Spleen (tissue), 11 donors: Measurements from ENCODE around the gene DGKH. TPM values are rescaled to one million over a fixed set of nuclear protein-coding genes. Genes with fewer than 3 reads are reported as not detected.
A peak's percentile ranks its signal among the peaks of the same experiment; 100 is the strongest.

Experiments
- DNase-seq: peaks from one replicate; pipeline ENCODE4 v3.0.0-alpha.2; 2020
- H3K27ac ChIP-seq, 8 donors: fragments of 200-600 bp; sonication (generic) in 7 of 8; 1 replicate in 4 of 8; 2 replicates in 4 of 8; pipeline versions ENCODE4 v1.5.0 to v1.8.0; 2016 to 2021; ENCODE audit warnings: inconsistent platforms in 4 of 8, mild to moderate bottlenecking in 4 of 8, moderate library complexity in 1 of 8
- H3K27me3 ChIP-seq, 7 donors: fragments of 200-600 bp; sonication (generic) in 6 of 7; replicated peaks in 1 of 7; 1 replicate in 4 of 7; 2 replicates in 3 of 7; pipeline versions ENCODE4 v1.5.0 to v1.8.0; 2016 to 2021; ENCODE audit warnings: inconsistent platforms in 3 of 7, mild to moderate bottlenecking in 1 of 7
- H3K36me3 ChIP-seq, 6 donors: fragments of 200-600 bp; sonication (generic) in 5 of 6; 1 replicate in 4 of 6; 2 replicates in 2 of 6; pipeline versions ENCODE4 v1.5.0 to v1.8.0; 2016 to 2021; ENCODE audit warnings: inconsistent platforms in 2 of 6
- H3K4me1 ChIP-seq, 6 donors: fragments of 200-600 bp; sonication (generic) in 5 of 6; 1 replicate in 3 of 6; 2 replicates in 3 of 6; pipeline versions ENCODE4 v1.5.0 to v1.8.0; 2016 to 2021; ENCODE audit warnings: inconsistent platforms in 3 of 6
- H3K4me3 ChIP-seq, 8 donors: fragments of 200-600 bp; sonication (generic) in 7 of 8; 1 replicate in 4 of 8; 2 replicates in 4 of 8; pipeline versions ENCODE4 v1.5.0 to v1.8.0; 2016 to 2021; ENCODE audit warnings: inconsistent platforms in 4 of 8, mild to moderate bottlenecking in 4 of 8, moderate library complexity in 2 of 8
- H3K9me3 ChIP-seq, 8 donors: fragments of 200-600 bp; sonication (generic) in 7 of 8; 1 replicate in 4 of 8; 2 replicates in 4 of 8; pipeline versions ENCODE4 v1.5.0 to v1.8.0; 2016 to 2021; ENCODE audit warnings: inconsistent platforms in 4 of 8
- POLR2A ChIP-seq, 3 donors: fragments of 450-650 bp; IDR thresholded peaks; one replicate each; pipeline ENCODE4 v1.5.1; 2017; ENCODE audit warnings: antibody characterized with exemption in 3 of 3, mild to moderate bottlenecking in 1 of 3
- POLR2AphosphoS5 ChIP-seq, 3 donors: sonication (generic); formaldehyde crosslinking; IDR thresholded peaks; one replicate each; pipeline ENCODE4 v1.5.1; 2017; ENCODE audit warnings: antibody characterized with exemption in 3 of 3
- WGBS, 5 donors: extraction: QIAGEN DNeasy Blood & Tissue Kit in 3 of 5; methylation state at CpG; one replicate each; pipeline versions ENCODE4 v1.1.5 to v1.1.7; 2013 to 2018; 5-methylcytosine and 5-hydroxymethylcytosine counted together
- intact Hi-C: fragments of 100-400 bp; cut with DNase I; formaldehyde crosslinking; loops from one replicate; pipeline ENCODE4 v1.15.0; 2023; ENCODE audit warnings: low total_unique reads
- polyA plus RNA-seq, 3 donors: library from polyadenylated mRNA; stranded (reverse); fragments of 200-250 nt; gene quantifications; one replicate each; pipeline ENCODE4 v1.2.1, GENCODE V29; 2013
- total RNA-seq, 7 donors: library from RNA; depleted of rRNA in 3 of 7; stranded (reverse); fragments of >200 nt in 3 of 7; fragmentation: NEBNext Ultra II Directional in 4 of 7; extraction: Animal tissue kit (Norgen Biotek cat#: 25700) in 4 of 7; gene quantifications; one replicate each; pipeline versions ENCODE4 v1.1.0 to v1.2.1, GENCODE V29; 2016 to 2021
- TF ChIP-seq, protein P1 (sequence below), 11 experiments: fragments of 200-600 bp in 7 of 11; fragments of 450-650 bp in 4 of 11; sonication (generic) in 4 of 11; IDR thresholded peaks in 8 of 11; conservative IDR thresholded peaks in 3 of 11; 1 replicate in 7 of 11; 2 replicates in 4 of 11; pipeline versions ENCODE4 v1.4.0 to v1.8.0; 2016 to 2021; ENCODE audit warnings: antibody characterized with exemption in 11 of 11, inconsistent platforms in 4 of 11, mild to moderate bottlenecking in 1 of 11
- donor health status: healthy with polysubstance abuse.
- donor health status: DM: no; HTN: no; CAD: no; lungs with moderate emphysema.
- donor health status: DM: no; HTN: no; CAD: no.
- donor health status: Bipolar disorder and iron deficiency.
- donor health status: healthy.
- donor health status: DM: no; HTN: no; CAD: no.
- donor health status: DM: yes; HTN: yes; CAD: no.

DGKH gene
- total and polyA plus RNA-seq, 10 donors: 0.52 to 15.3 (median 10.8) TPM

- no peaks in the 10 kb centered on the region for H3K36me3 ChIP-seq
- no peak for DNase-seq
- H3K9me3 ChIP-seq: no peaks in the 10 kb centered on the region
- intact Hi-C loops: no loop called here
- WGBS, 5 donors: 58 to 68% (median 67%) methylated on average over 3 of the region's 3 CpGs
- TF ChIP-seq POLR2AphosphoS5 (IDR thresholded peaks at IDR 0.05) (no peak), POLR2A (IDR thresholded peaks at IDR 0.05) (no peak)
- TF ChIP-seq, protein P1, sequence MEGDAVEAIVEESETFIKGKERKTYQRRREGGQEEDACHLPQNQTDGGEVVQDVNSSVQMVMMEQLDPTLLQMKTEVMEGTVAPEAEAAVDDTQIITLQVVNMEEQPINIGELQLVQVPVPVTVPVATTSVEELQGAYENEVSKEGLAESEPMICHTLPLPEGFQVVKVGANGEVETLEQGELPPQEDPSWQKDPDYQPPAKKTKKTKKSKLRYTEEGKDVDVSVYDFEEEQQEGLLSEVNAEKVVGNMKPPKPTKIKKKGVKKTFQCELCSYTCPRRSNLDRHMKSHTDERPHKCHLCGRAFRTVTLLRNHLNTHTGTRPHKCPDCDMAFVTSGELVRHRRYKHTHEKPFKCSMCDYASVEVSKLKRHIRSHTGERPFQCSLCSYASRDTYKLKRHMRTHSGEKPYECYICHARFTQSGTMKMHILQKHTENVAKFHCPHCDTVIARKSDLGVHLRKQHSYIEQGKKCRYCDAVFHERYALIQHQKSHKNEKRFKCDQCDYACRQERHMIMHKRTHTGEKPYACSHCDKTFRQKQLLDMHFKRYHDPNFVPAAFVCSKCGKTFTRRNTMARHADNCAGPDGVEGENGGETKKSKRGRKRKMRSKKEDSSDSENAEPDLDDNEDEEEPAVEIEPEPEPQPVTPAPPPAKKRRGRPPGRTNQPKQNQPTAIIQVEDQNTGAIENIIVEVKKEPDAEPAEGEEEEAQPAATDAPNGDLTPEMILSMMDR (IDR thresholded peaks at IDR 0.05 in 8 of 11, conservative IDR thresholded peaks at IDR 0.05 in 3 of 11): no peak
- H3K27ac ChIP-seq: peak overlapping the region in 2 of 8 donors; percentile 3 to 31
- no peaks in the 10 kb centered on the region for H3K27me3 ChIP-seq
- peaks cover 0 to 8% (median 7%) of the 10 kb centered on the region in 6 donors for H3K4me1 ChIP-seq
- no peak overlapping the region for H3K4me3 ChIP-seq
Observed at GRCh38 chr13:42266473-42266872, 218.0 kb downstream of the DGKH start.

DNA sequence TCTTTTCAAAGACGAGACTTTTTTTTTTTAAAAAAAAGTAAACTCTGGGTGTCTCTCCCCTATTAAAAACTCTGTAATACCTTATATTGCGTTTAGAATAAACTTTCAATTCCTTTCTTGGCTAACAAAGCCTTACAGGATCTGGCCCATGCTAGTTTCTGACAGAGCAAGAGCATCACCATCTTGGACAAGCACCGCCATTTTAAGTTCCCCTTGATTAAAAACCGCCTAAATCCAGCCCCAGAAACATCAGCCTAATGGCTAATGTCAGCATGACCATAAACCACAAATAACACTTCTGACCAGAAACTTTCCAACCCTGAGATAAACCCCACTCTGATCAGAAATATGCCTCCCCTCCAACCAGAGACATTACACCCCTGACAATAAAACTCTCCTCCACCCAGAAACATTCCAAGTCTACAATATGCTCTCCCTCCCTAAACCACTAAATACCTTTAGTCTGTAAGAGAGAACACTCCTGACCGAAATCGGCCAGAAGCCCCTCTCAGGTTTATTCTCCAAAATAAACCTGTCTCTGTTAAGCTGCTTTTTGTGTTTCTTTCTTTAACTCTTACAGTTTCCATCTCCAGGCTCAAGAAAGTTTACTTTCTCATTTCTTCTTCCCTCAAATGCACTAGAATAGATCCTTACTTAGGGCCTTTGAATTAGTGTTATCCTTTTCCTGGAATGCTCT lies 221.9 kb downstream of the DGKH start:
- H3K9me3 ChIP-seq: no peaks in the 10 kb centered on the region
- H3K4me3 ChIP-seq: no peak overlapping the region
- no peak for DNase-seq
- intact Hi-C loops: no loop called here
- peaks cover 6 to 39% (median 35%) of the 10 kb centered on the region in 6 donors for H3K4me1 ChIP-seq
- TF ChIP-seq, protein P1 (IDR thresholded peaks at IDR 0.05 in 8 of 11, conservative IDR thresholded peaks at IDR 0.05 in 3 of 11): no peak
- TF ChIP-seq POLR2AphosphoS5 (IDR thresholded peaks at IDR 0.05): no peak
- no peak for TF ChIP-seq POLR2A (IDR thresholded peaks at IDR 0.05)
- H3K36me3 ChIP-seq: no peaks in the 10 kb centered on the region
- H3K27me3 ChIP-seq: no peaks in the 10 kb centered on the region
- WGBS, 5 donors: 94 to 98% (median 96%) methylated on average over 6 of the region's 6 CpGs
- H3K27ac ChIP-seq: no peak overlapping the region

DNA sequence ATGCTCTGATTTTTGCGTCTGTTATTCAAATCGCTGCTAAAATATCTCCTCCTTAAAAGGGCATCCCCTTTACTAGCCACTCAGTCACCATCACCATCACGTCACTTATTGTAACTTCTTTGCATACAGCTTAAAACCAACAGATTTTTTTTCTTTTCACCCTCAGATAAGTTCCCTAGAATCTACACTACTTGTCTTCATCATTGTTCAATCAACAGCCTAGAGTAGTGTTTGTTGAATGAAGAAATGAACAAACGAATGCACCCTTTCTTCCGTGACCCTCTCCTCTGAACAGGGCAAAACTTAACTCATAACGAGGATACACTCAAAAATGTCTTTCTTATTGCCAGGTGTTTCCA lies 222.4 kb downstream of the DGKH start:
- no peak for DNase-seq
- Histone ChIP-seq H3K36me3 (no peaks in the 10 kb centered on the region), H3K4me1 (peaks cover 6 to 44% (median 40%) of the 10 kb centered on the region in 6 donors), H3K27me3 (no peaks in the 10 kb centered on the region), H3K4me3 (peak overlapping the region in 7 of 8 donors; percentile 83 to 95 (median 91)), H3K9me3 (no peaks in the 10 kb centered on the region), H3K27ac (peak overlapping the region; percentile 79 to 97 (median 95))
- WGBS, 5 donors: 68 to 90% (median 81%) methylated on average over 6 of the region's 6 CpGs
- intact Hi-C loops: no loop called here
- no peak for TF ChIP-seq POLR2A (IDR thresholded peaks at IDR 0.05)
- no peak for TF ChIP-seq POLR2AphosphoS5 (IDR thresholded peaks at IDR 0.05)
- TF ChIP-seq, protein P1 (IDR thresholded peaks at IDR 0.05 in 8 of 11, conservative IDR thresholded peaks at IDR 0.05 in 3 of 11): no peak

GRCh38 chr13:42271337-42272114 lies 223.1 kb downstream of the DGKH start:
- Histone ChIP-seq H3K27me3 (no peaks in the 10 kb centered on the region), H3K9me3 (no peaks in the 10 kb centered on the region), H3K4me1 (peaks cover 6 to 51% (median 46%) of the 10 kb centered on the region in 6 donors), H3K4me3 (peak overlapping the region; percentile 77 to 95 (median 90)), H3K36me3 (no peaks in the 10 kb centered on the region), H3K27ac (peak overlapping the region; percentile 88 to 97 (median 95))
- peak; percentile 98 for DNase-seq
- no peak for TF ChIP-seq POLR2A (IDR thresholded peaks at IDR 0.05)
- peak; percentile 52 to 80 (median 73) for TF ChIP-seq POLR2AphosphoS5 (IDR thresholded peaks at IDR 0.05)
- TF ChIP-seq, protein P1 (IDR thresholded peaks at IDR 0.05 in 8 of 11, conservative IDR thresholded peaks at IDR 0.05 in 3 of 11): peak in 3 of 11 experiments; percentile 36 to 50 (median 49)
- WGBS, 5 donors: 4 to 6% (median 5%) methylated on average over 39 to 57 of the region's 57 CpGs
- intact Hi-C loops: no loop called here
